ENCODE measurements around the gene CNP.

Gene CNP

GRCh38 chr17:42025936-42026335, 59.3 kb downstream of the CNP start:
- no peak overlapping the region for H3K4me3 ChIP-seq (ENCODE audit: low read depth, low read length)
- DNase-seq (ENCODE audit: low read depth) = no peak
- no peak for TF ChIP-seq CTCF (IDR thresholded peaks at IDR 0.05; ENCODE audit: insufficient read depth, low read depth, low read length, missing control alignments)

- DNase-seq (ENCODE audit: low read depth) = no peak
- H3K4me3 ChIP-seq (ENCODE audit: low read depth, low read length) = no peak overlapping the region
- TF ChIP-seq CTCF (IDR thresholded peaks at IDR 0.05; ENCODE audit: insufficient read depth, low read depth, low read length, missing control alignments) = no peak
Measured at GRCh38 chr17:42026857-42027589, 60.4 kb downstream of the CNP start.
